T-helper 17 cell (primary cell): ENCODE measurements around the gene SLC10A2. TPM values are rescaled to one million over a fixed set of nuclear protein-coding genes. Genes with fewer than 3 reads are reported as not detected.

Source experiments
- ATAC-seq: fragments of 150-1000 bp; cut with Tn5 transposase; 2 replicates; pipeline ENCODE4 v1.10.0; 2021; ENCODE audit warnings: mild to moderate bottlenecking, moderate library complexity
- DNase-seq, 3 donors: peaks; one replicate each; pipeline versions ENCODE4 v3.0.0 to v3.0.0-alpha.2; 2020 to 2021
- H3K9me3 ChIP-seq: one replicate; pipeline ENCODE4 v1.7.0; 2013; ENCODE audit warnings: low read length, mild to moderate bottlenecking; ENCODE audit not compliant: control insufficient read depth, poor library complexity, severe bottlenecking
- H3K27ac Mint-ChIP-seq: one replicate; pipeline ENCODE4 v1.8.0; 2022; ENCODE audit warnings: mild to moderate bottlenecking, moderate library complexity, mixed read lengths
- H3K27me3 Mint-ChIP-seq: one replicate; pipeline ENCODE4 v1.8.0; 2022; ENCODE audit warnings: mixed read lengths
- H3K36me3 Mint-ChIP-seq: one replicate; pipeline ENCODE4 v1.8.0; 2022; ENCODE audit warnings: low read depth, mixed read lengths
- H3K4me1 Mint-ChIP-seq: one replicate; pipeline ENCODE4 v1.8.0; 2022; ENCODE audit warnings: mild to moderate bottlenecking, mixed read lengths
- H3K4me3 Mint-ChIP-seq: one replicate; pipeline ENCODE4 v1.8.0; 2022; ENCODE audit warnings: mild to moderate bottlenecking, moderate library complexity, mixed read lengths
- total RNA-seq, 4 donors: library from RNA in 2 of 4; stranded (reverse) in 2 of 4; gene quantifications; one replicate each; pipeline ENCODE4 v1.2.3 and lab custom pipeline; 2022 to 2026

SLC10A2 gene
- total RNA-seq, 2 donors from 2014 or later: not detected

GRCh38 chr13:103000157-103000556 lies 66.1 kb downstream of the SLC10A2 start:
- DNase-seq (no peak), ATAC-seq (no peak)
- no peaks in the 10 kb centered on the region for H3K27me3 Mint-ChIP-seq
- H3K27ac Mint-ChIP-seq: no peak overlapping the region
- no peak overlapping the region for H3K4me3 Mint-ChIP-seq
- no peaks in the 10 kb centered on the region for H3K36me3 Mint-ChIP-seq
- no peaks in the 10 kb centered on the region for H3K4me1 Mint-ChIP-seq
- no peaks in the 10 kb centered on the region for H3K9me3 ChIP-seq

GRCh38 chr13:102999499-102999898 lies 66.7 kb downstream of the SLC10A2 start:
- H3K27ac Mint-ChIP-seq: no peak overlapping the region
- H3K4me1 Mint-ChIP-seq: no peaks in the 10 kb centered on the region
- H3K4me3 Mint-ChIP-seq: no peak overlapping the region
- H3K36me3 Mint-ChIP-seq: no peaks in the 10 kb centered on the region
- H3K9me3 ChIP-seq: no peaks in the 10 kb centered on the region
- ATAC-seq (no peak), DNase-seq (no peak)
- no peaks in the 10 kb centered on the region for H3K27me3 Mint-ChIP-seq

Other genes with a start within 250 kb of the SLC10A2 start
- gene ERCC5, start 220.4 kb downstream of the SLC10A2 start, total RNA-seq: 10 to 100 TPM; 76.3 to 87.3 TPM